Stimulated activated CD8-positive, alpha-beta memory T cell treated with anti-CD3 and anti-CD28 coated beads, Interleukin-7, amount 100 ng/mL, for 1 hour (primary cell): ENCODE results near the gene MAGI2.

ENCODE experiments used
- DNase-seq, 2 donors: peaks; one replicate each; pipeline ENCODE4 v3.0.0-alpha.2; 2020; ENCODE audit warnings: low read depth in 2 of 2

MAGI2 gene

DNA sequence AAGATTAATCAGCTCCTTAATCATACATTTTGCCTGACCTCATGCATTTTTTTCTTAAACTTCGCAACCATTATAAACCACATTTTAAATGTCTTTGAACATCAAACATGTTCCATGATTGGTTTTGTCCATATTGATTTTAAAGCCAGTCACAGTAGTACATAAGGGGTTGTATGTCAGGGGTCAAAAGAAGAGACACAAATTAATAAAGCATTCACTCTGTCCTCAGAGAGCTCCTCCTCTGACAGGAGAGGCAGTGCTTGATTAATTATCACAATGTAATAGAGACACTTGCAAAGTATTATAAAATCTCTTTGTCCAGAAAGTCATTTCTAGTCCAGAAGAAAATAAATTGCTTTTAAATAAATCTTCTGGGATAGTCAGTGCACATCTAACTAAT lies 195.5 kb downstream of the MAGI2 start:
- no peak for DNase-seq

- DNase-seq = no peak
These were observed 207.7 kb downstream of the MAGI2 start for GRCh38 chr7:79245623-79246249.

- DNase-seq = no peak
These were observed 209.0 kb downstream of the MAGI2 start for GRCh38 chr7:79244482-79244881.

DNA sequence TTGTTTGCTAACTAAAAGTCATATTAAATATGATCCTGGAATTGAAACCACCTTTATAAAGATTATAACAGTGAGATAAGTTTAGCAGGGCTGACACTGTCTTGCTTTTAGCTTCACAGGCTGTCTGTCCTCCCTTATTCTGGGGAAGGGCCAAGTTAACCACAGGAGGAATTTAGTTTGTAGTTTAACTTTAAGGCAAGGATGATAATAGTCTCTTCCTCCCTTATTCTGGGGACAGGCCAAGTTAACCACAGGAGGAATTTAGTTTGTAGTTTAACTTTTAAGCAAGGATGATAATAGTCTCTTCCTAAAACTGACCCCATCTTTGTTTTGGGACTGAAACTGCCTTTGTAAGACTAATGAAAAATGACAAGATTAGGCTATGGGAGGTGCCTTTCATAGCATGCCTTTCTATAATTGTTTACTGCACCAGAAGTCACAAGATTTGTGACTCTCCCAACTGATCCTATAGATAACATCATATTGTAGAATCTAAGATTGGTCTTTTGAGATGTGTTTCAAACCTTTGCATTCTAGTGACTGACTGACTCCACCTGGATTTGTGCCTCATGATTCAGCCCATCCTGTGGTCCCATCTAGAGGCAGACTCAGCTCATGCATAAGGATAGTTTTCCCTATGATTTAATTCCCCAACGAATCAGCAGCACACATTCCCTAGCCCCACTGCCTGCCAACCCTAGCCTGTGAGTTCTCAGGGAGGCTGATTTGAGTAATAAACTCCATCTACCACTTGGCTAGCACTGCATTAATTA lies 212.0 kb downstream of the MAGI2 start:
- DNase-seq = no peak

DNA sequence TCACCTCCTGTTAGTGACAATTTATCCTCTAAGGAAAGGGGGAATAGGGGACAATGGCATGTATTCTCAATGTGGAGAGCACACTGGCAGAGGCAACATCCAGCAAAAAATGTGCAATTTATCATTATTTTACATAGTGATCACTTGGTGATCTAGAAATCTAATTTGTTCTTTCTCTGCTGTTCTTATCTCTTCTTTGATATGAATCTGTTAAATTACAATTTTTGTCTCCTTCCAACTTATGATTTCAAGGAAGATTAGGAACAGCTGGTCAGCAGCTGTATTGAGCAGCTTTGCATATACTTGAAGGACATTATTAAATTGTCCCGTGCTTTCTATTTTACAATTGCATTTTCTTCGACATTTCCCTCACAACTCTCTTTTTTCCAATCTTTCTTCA lies 213.1 kb downstream of the MAGI2 start:
- DNase-seq = no peak

- no peak for DNase-seq
These were observed 217.0 kb downstream of the MAGI2 start for GRCh38 chr7:79236352-79237028.

DNA sequence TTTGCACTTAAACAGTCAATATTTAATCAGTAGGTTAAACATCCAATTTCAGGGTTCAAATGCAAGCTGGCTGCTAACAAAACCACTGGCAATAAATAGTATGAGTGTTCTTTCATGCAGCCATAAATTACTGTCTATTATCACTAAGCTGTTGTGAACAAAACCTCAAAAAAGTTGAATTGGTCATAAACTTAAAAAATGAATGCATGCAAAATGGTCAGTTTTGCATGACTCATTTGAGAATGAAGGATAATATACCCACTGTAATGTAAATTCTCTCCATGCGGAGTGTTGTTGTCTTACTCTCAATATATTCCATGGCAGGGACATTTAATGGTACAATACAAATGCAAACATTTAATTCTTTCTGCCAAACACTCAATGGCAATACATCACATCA lies 226.4 kb downstream of the MAGI2 start:
- DNase-seq = no peak

DNA sequence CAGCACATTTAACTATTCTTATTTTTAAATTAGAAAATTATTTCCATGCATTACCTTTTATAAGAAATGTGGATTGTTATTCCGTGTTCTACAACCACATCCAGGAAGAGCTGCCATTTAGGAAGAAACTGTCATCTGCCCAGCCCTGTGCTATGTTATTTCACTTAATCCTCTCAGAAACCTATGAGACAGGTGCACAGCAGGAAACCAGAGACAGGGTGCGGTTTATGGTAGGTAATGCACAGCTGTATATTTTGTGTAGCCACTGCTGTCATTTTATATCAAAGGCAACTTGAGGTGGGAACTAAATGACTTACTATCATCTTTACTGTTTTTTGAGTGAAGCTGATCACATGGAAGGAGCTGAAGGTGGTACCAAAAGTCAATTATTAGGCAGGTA lies 232.3 kb downstream of the MAGI2 start:
- DNase-seq = no peak

- no peak for DNase-seq
These were observed 235.4 kb downstream of the MAGI2 start for GRCh38 chr7:79217976-79218626.

DNA sequence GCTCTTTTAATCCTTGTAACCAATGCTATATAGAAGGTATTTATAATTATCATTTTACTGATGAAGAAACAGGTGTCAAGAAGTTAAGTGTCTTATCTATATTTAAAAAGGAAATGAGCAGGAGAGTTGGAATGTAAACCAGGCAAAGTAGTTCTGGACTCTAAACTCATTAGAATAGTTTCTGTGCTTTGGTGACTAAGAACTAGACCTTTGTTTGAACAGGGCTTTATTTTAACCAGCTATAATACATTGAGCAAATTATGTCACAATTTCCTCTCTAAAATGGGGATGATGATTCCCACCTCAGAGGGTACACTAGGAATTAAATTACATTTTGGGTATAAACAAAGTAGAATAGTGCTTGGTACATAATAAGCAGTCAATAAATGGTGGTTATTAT lies 236.0 kb downstream of the MAGI2 start:
- no peak for DNase-seq

DNA sequence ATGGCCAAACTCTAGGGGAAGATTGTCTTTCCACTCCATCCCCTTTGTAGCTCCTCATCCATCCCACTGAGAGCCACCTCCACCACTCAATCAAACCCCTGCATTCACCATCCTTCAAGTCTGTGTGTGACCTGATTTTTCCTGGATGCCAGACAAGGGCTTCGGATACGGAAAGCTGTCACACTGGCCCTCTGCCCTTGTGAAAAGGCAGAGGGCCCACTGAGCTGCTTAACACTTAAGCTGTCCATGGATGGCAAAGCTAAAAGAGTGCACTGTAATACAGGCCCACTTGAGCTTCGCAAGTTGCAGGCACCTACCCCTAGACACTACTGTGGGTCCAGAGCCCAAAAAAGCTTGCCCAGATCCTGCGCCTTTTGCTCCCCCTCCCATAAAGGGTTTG lies 237.2 kb downstream of the MAGI2 start:
- DNase-seq = no peak

- no peak for DNase-seq
These were observed 241.1 kb downstream of the MAGI2 start for GRCh38 chr7:79212334-79212733.

GRCh38 chr7:79211724-79212123 lies 241.7 kb downstream of the MAGI2 start:
- DNase-seq = no peak

- no peak for DNase-seq
These were observed 253.5 kb downstream of the MAGI2 start for GRCh38 chr7:79199961-79200360.

GRCh38 chr7:79199266-79199665 lies 254.2 kb downstream of the MAGI2 start:
- no peak for DNase-seq

DNA sequence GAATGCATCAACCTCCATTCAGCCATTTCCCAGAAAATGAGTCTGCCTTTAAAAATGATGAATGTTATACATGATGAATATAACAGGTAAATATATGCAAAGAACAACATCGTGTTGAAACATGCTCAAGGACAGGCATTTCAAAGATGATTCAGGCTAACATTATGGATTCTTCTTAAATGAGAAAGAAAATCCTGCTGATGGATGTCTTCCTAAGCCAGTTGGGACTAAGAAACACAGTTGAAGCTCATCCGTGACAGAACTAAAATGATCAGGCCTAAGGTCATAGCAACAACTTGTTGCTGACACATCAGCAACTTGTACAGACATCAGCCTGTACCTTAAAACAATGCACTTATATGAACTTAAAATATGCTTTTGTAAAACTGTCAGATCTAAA lies 267.9 kb downstream of the MAGI2 start:
- DNase-seq = no peak

- DNase-seq = no peak
These were observed 271.2 kb downstream of the MAGI2 start for GRCh38 chr7:79182283-79182682.

DNA sequence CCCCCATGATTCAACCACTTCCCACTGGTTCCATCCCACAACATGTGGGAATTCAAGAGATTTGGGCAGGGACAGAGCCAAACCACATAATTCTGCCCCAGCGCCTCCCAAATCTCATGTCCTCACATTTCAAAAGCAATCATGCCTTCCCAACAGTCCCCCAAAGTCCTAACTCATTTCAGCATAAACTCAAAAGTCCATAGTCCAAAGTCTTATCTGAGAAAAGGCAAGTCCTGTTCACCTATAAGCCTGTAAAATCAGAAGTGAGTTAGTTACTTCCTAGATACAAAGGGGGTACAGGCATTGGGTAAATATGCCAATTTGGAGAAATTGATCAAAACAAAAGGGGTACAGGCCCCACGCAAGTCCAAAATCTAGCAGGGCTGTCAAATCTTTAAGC lies 272.9 kb downstream of the MAGI2 start:
- no peak for DNase-seq

GRCh38 chr7:79176859-79177477 lies 276.5 kb downstream of the MAGI2 start:
- DNase-seq = no peak

GRCh38 chr7:79175374-79175773 lies 278.1 kb downstream of the MAGI2 start:
- DNase-seq = no peak

DNA sequence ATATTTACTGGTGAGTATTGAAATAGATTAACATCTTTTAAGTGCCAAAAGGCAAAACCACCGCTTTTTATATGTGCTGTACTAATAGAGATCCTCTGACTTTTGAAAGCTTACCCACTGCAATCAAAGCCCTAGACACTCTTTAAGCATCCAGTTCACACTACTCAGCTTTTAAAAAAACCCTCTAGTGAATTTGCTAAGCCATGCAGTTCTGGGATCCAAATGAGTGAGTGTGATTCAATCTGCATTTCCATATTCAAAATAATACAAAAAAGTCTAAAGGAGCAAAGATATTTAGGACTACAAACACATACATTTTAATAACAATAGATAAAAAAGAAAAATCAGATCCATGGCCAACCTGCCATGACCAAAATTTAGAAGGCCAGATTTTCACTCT lies 288.2 kb downstream of the MAGI2 start:
- DNase-seq = no peak

GRCh38 chr7:79159040-79159664 lies 294.3 kb downstream of the MAGI2 start:
- DNase-seq = no peak
